GM12801 (cell line): Measurements from ENCODE around the gene TMEM119.

Experiments
- CTCF ChIP-seq: IDR thresholded peaks from one replicate; pipeline ENCODE4 v1.5.1; 2011; ENCODE audit warnings: control low read depth; ENCODE audit not compliant: insufficient read length; ENCODE audit errors: extremely low read depth

TMEM119 gene

GRCh38 chr12:108630481-108631207 is 32.8 kb upstream of the TMEM119 start:
- TF ChIP-seq CTCF = no peak

GRCh38 chr12:108629824-108630476 is 32.1 kb upstream of the TMEM119 start:
- TF ChIP-seq CTCF = no peak

GRCh38 chr12:108629151-108629550 is 31.3 kb upstream of the TMEM119 start:
- TF ChIP-seq CTCF = no peak

GRCh38 chr12:108627134-108627920 is 29.4 kb upstream of the TMEM119 start:
- no peak for TF ChIP-seq CTCF

- TF ChIP-seq CTCF = no peak
These were observed 27.3 kb upstream of the TMEM119 start for GRCh38 chr12:108625228-108625627.

GRCh38 chr12:108623577-108623976 is 25.7 kb upstream of the TMEM119 start:
- TF ChIP-seq CTCF = no peak

- TF ChIP-seq CTCF = no peak
These were observed 25.1 kb upstream of the TMEM119 start for GRCh38 chr12:108622921-108623514.
